C4-2B (cell line): ENCODE measurements around the gene FCHO1.

ENCODE experiments used
- H3K27ac ChIP-seq: fragments of 450-650 bp; 2 replicates; pipeline ENCODE4 v1.5.1; 2017
- CTCF ChIP-seq: fragments of 450-650 bp; conservative IDR thresholded peaks from 2 replicates; pipeline ENCODE4 v1.5.1; 2017; ENCODE audit warnings: mild to moderate bottlenecking
- ZFX ChIP-seq: fragments of 450-650 bp; IDR thresholded peaks from 2 replicates; pipeline ENCODE4 v1.6.1; 2017

The FCHO1 gene

DNA sequence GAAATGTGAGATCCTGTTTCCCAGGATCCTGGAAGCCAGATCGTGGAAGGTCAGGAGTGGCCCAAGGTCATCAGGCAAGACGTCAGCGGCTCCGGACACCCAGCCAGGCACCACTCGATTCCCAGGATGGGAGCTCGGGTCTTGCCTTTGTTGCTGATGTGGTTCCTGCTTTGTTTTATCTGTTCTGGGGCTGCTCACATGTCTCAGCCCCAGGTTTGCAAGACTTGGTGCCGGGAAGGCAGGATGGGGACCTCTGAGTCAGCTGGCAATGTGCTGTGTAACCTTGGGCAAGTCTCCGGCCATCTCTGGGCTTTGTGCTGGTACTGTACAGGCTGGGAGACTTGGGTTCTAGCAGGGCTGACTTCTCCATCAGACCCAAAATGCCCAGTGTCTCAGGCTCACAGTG lies 1.4 kb upstream of the FCHO1 start:
- TF ChIP-seq ZFX = no peak
- TF ChIP-seq CTCF = no peak
- H3K27ac ChIP-seq = no peak overlapping the region

DNA sequence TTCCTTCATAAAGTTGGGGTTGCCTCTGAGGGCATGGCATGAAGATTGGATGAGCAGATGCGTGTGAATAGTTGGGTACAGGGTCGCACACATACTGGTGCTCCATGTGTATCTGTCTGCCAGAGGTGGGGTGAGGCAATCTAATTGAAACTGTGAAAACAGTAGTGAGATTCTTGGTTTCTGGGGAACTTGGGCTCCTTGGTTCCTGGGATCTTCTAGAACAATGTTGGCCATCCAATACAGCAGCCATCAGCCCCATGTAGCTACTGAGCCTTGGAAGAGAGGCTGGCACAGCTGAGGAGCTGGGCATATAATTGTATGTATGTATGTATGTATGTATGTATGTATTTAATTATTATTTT lies 616 bp downstream of the FCHO1 start:
- no peak for TF ChIP-seq ZFX
- TF ChIP-seq CTCF = no peak
- no peak overlapping the region for H3K27ac ChIP-seq

DNA sequence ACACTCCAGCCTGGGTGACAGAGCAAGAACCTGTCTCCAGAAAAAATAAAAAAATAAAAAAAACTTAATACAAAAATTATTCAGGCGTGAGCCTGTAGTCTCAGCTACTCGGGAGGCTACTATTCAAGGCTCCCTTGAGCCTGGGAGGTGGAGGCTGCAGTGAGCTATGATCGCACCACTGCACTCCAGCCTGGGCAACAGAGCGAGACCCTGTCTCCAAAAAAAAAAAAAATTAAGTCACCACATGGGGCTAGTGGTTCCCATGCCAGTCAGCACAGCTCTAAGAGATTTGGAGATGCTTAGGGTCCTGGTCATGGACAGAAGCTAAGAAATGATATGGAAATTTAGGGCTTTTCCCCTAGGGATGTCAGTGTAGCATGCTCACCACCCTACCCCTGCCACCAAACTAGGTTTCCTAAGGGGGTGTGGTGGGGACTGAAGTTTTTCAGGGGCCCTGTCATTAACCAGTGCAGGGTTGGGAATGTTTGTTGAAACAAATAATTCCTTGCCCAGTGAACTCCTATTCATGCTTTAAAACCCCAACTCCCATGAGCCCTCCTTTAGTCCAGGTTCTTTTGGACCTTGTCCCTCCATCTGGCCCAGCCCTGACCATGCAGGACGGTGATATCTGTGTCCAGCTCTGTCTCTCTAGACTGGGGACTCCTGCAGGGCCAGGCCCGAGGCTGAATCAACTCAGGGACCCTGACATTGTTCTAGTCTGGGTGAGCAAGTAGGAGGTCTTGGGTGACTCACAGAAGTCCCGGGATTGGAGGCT lies 1.8 kb downstream of the FCHO1 start:
- TF ChIP-seq CTCF (no peak), ZFX (no peak)
- H3K27ac ChIP-seq = no peak overlapping the region

GRCh38 chr19:17753976-17754375 lies 2.7 kb downstream of the FCHO1 start:
- no peak overlapping the region for H3K27ac ChIP-seq
- TF ChIP-seq ZFX (no peak), CTCF (no peak)

- TF ChIP-seq CTCF (no peak), ZFX (no peak)
- no peak overlapping the region for H3K27ac ChIP-seq
Observed at GRCh38 chr19:17754634-17755442, 3.6 kb downstream of the FCHO1 start.

GRCh38 chr19:17755443-17755890 lies 4.2 kb downstream of the FCHO1 start:
- TF ChIP-seq CTCF = no peak
- TF ChIP-seq ZFX = no peak
- no peak overlapping the region for H3K27ac ChIP-seq
